ENCODE data around the gene MIER3.

The MIER3 gene

GRCh38 chr5:56951946-56952691 lies at the start of gene MIER3:
Gene MIER3 (minus strand): TSS chr5:56952123. CDS start chr5:56952102, 21 bp downstream.
- H3K79me2 ChIP-seq (ENCODE audit: control insufficient read depth, insufficient read depth, low read length, unreplicated experiment), result peaks cover 41% of the 10 kb centered on the region
- H3K36me3 ChIP-seq (ENCODE audit: insufficient read depth, low read length), result no peaks in the 10 kb centered on the region; the same call in 1 of the 2 replicates
- H3K27me3 ChIP-seq (ENCODE audit: insufficient read depth, low read length), result peaks cover 30% of the 10 kb centered on the region
- H3K4me1 ChIP-seq (ENCODE audit: control insufficient read depth, insufficient read depth, low read length, unreplicated experiment), result peaks cover 3% of the 10 kb centered on the region
- H3K4me3 ChIP-seq (ENCODE audit: low read depth, low read length), result peak within 1 kb of the TSS; percentile 91
- peak within 1 kb of the TSS; percentile 50 for H3K27ac ChIP-seq (ENCODE audit: low read depth, low read length)
- H2AFZ ChIP-seq (ENCODE audit: low read length, unreplicated experiment), result peak within 1 kb of the TSS; percentile 91

GRCh38 chr5:56995596-56995995 lies 43.7 kb upstream of the MIER3 start:
- Histone ChIP-seq H3K36me3 (ENCODE audit: insufficient read depth, low read length) (no peaks in the 10 kb centered on the region), H3K27me3 (ENCODE audit: insufficient read depth, low read length) (peaks cover 53% of the 10 kb centered on the region), H3K4me1 (ENCODE audit: control insufficient read depth, insufficient read depth, low read length, unreplicated experiment) (no peaks in the 10 kb centered on the region), H3K79me2 (ENCODE audit: control insufficient read depth, insufficient read depth, low read length, unreplicated experiment) (no peaks in the 10 kb centered on the region), H2AFZ (ENCODE audit: low read length, unreplicated experiment) (no peak overlapping the region), H3K4me3 (ENCODE audit: low read depth, low read length) (no peak overlapping the region), H3K27ac (ENCODE audit: low read depth, low read length) (no peak overlapping the region)

- no peaks in the 10 kb centered on the region for H3K4me1 ChIP-seq (ENCODE audit: control insufficient read depth, insufficient read depth, low read length, unreplicated experiment)
- no peak overlapping the region for H3K4me3 ChIP-seq (ENCODE audit: low read depth, low read length)
- H3K27ac ChIP-seq (ENCODE audit: low read depth, low read length), result no peak overlapping the region
- peaks cover 63% of the 10 kb centered on the region for H3K27me3 ChIP-seq (ENCODE audit: insufficient read depth, low read length)
- no peak overlapping the region for H2AFZ ChIP-seq (ENCODE audit: low read length, unreplicated experiment)
- no peaks in the 10 kb centered on the region for H3K79me2 ChIP-seq (ENCODE audit: control insufficient read depth, insufficient read depth, low read length, unreplicated experiment)
- no peaks in the 10 kb centered on the region for H3K36me3 ChIP-seq (ENCODE audit: insufficient read depth, low read length)
These were observed 41.3 kb upstream of the MIER3 start for GRCh38 chr5:56993241-56993640.

DNA sequence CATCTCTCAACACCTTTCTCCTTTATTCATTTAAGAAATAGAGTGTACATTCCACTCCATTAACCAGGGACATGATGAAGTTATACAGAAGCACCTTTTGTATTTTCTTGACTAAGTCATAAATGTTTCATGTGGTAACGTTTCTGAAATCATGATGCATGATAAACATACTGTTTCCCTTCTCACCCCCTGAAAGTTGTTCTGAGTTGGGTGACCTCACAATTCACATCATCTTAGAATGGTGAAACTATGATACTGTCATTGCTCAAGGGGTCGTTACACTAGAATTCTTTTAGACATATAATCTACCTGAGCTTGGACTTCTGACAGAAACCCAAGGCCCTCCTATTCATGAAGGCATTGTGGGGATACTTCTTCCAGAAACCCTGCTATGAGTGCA lies 37.8 kb upstream of the MIER3 start:
- Histone ChIP-seq H3K79me2 (ENCODE audit: control insufficient read depth, insufficient read depth, low read length, unreplicated experiment) (no peaks in the 10 kb centered on the region), H3K27ac (ENCODE audit: low read depth, low read length) (no peak overlapping the region), H2AFZ (ENCODE audit: low read length, unreplicated experiment) (no peak overlapping the region), H3K4me3 (ENCODE audit: low read depth, low read length) (no peak overlapping the region), H3K4me1 (ENCODE audit: control insufficient read depth, insufficient read depth, low read length, unreplicated experiment) (no peaks in the 10 kb centered on the region), H3K36me3 (ENCODE audit: insufficient read depth, low read length) (no peaks in the 10 kb centered on the region), H3K27me3 (ENCODE audit: insufficient read depth, low read length) (peaks cover 54% of the 10 kb centered on the region)

- Histone ChIP-seq H3K27ac (ENCODE audit: low read depth, low read length) (no peak overlapping the region), H3K27me3 (ENCODE audit: insufficient read depth, low read length) (peaks cover 46% of the 10 kb centered on the region), H3K4me3 (ENCODE audit: low read depth, low read length) (no peak overlapping the region), H3K36me3 (ENCODE audit: insufficient read depth, low read length) (no peaks in the 10 kb centered on the region), H3K4me1 (ENCODE audit: control insufficient read depth, insufficient read depth, low read length, unreplicated experiment) (no peaks in the 10 kb centered on the region), H3K79me2 (ENCODE audit: control insufficient read depth, insufficient read depth, low read length, unreplicated experiment) (no peaks in the 10 kb centered on the region), H2AFZ (ENCODE audit: low read length, unreplicated experiment) (no peak overlapping the region)
These were observed 36.6 kb upstream of the MIER3 start for GRCh38 chr5:56988490-56988889.

GRCh38 chr5:56987171-56987570 lies 35.2 kb upstream of the MIER3 start:
- Histone ChIP-seq H3K36me3 (ENCODE audit: insufficient read depth, low read length) (no peaks in the 10 kb centered on the region), H3K4me3 (ENCODE audit: low read depth, low read length) (no peak overlapping the region), H2AFZ (ENCODE audit: low read length, unreplicated experiment) (no peak overlapping the region), H3K27me3 (ENCODE audit: insufficient read depth, low read length) (peaks cover 45% of the 10 kb centered on the region), H3K27ac (ENCODE audit: low read depth, low read length) (no peak overlapping the region), H3K79me2 (ENCODE audit: control insufficient read depth, insufficient read depth, low read length, unreplicated experiment) (no peaks in the 10 kb centered on the region), H3K4me1 (ENCODE audit: control insufficient read depth, insufficient read depth, low read length, unreplicated experiment) (no peaks in the 10 kb centered on the region)

- H2AFZ ChIP-seq (ENCODE audit: low read length, unreplicated experiment), result no peak overlapping the region
- no peaks in the 10 kb centered on the region for H3K36me3 ChIP-seq (ENCODE audit: insufficient read depth, low read length)
- H3K4me1 ChIP-seq (ENCODE audit: control insufficient read depth, insufficient read depth, low read length, unreplicated experiment), result no peaks in the 10 kb centered on the region
- peaks cover 50% of the 10 kb centered on the region for H3K27me3 ChIP-seq (ENCODE audit: insufficient read depth, low read length)
- H3K4me3 ChIP-seq (ENCODE audit: low read depth, low read length), result no peak overlapping the region
- no peak overlapping the region for H3K27ac ChIP-seq (ENCODE audit: low read depth, low read length)
- H3K79me2 ChIP-seq (ENCODE audit: control insufficient read depth, insufficient read depth, low read length, unreplicated experiment), result no peaks in the 10 kb centered on the region
These were observed 34.7 kb upstream of the MIER3 start for GRCh38 chr5:56986626-56986947.

- no peaks in the 10 kb centered on the region for H3K79me2 ChIP-seq (ENCODE audit: control insufficient read depth, insufficient read depth, low read length, unreplicated experiment)
- no peaks in the 10 kb centered on the region for H3K4me1 ChIP-seq (ENCODE audit: control insufficient read depth, insufficient read depth, low read length, unreplicated experiment)
- no peak overlapping the region for H2AFZ ChIP-seq (ENCODE audit: low read length, unreplicated experiment)
- H3K27ac ChIP-seq (ENCODE audit: low read depth, low read length), result no peak overlapping the region
- no peaks in the 10 kb centered on the region for H3K36me3 ChIP-seq (ENCODE audit: insufficient read depth, low read length)
- H3K27me3 ChIP-seq (ENCODE audit: insufficient read depth, low read length), result peaks cover 51% of the 10 kb centered on the region
- no peak overlapping the region for H3K4me3 ChIP-seq (ENCODE audit: low read depth, low read length)
These were observed 34.2 kb upstream of the MIER3 start for GRCh38 chr5:56985936-56986625.

GRCh38 chr5:56984445-56984844 lies 32.5 kb upstream of the MIER3 start:
- Histone ChIP-seq H2AFZ (ENCODE audit: low read length, unreplicated experiment) (no peak overlapping the region), H3K36me3 (ENCODE audit: insufficient read depth, low read length) (no peaks in the 10 kb centered on the region), H3K79me2 (ENCODE audit: control insufficient read depth, insufficient read depth, low read length, unreplicated experiment) (no peaks in the 10 kb centered on the region), H3K27me3 (ENCODE audit: insufficient read depth, low read length) (peaks cover 50% of the 10 kb centered on the region), H3K4me1 (ENCODE audit: control insufficient read depth, insufficient read depth, low read length, unreplicated experiment) (no peaks in the 10 kb centered on the region), H3K4me3 (ENCODE audit: low read depth, low read length) (no peak overlapping the region), H3K27ac (ENCODE audit: low read depth, low read length) (no peak overlapping the region)

DNA sequence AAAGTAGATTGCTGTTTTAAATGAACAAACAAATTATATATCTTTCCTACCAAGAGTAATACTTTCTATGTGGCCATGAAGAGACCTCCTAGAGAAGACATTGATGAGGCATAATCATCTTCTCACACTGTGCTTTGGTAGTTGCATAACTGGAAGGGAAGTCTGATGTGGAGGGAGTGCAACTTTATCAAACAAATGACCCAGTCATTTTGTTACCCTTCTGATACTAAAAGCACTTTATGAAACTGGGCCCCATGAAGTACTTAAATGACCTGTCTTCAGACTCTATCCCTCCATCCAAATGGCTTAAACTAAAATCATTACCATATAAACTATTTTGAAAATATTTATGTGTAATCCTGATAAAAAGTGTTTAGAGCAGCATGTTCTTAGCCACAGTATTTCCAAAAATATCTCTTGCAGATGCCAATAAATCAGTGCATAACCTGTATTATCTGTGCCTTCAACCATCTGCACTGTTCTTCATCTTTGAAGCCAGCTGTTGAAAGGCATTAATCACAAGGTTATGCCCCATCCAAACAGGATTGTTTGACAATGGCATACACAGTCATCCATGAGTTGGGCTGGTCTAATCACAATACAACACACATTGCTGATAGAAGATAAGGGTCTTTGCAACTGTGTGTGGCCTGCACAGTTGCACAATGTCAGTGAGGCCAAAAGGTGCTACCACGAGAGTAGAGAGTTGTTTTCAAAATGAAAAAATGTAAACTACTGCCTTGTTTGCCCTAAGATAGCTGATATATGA lies 31.9 kb upstream of the MIER3 start:
- peaks cover 47% of the 10 kb centered on the region for H3K27me3 ChIP-seq (ENCODE audit: insufficient read depth, low read length)
- no peak overlapping the region for H3K4me3 ChIP-seq (ENCODE audit: low read depth, low read length)
- H3K79me2 ChIP-seq (ENCODE audit: control insufficient read depth, insufficient read depth, low read length, unreplicated experiment), result no peaks in the 10 kb centered on the region
- H2AFZ ChIP-seq (ENCODE audit: low read length, unreplicated experiment), result no peak overlapping the region
- H3K27ac ChIP-seq (ENCODE audit: low read depth, low read length), result no peak overlapping the region
- H3K4me1 ChIP-seq (ENCODE audit: control insufficient read depth, insufficient read depth, low read length, unreplicated experiment), result no peaks in the 10 kb centered on the region
- no peaks in the 10 kb centered on the region for H3K36me3 ChIP-seq (ENCODE audit: insufficient read depth, low read length)
